Keratinocyte (primary cell): ENCODE measurements around the gene TUBGCP3. TPM values are rescaled to one million over a fixed set of nuclear protein-coding genes. Genes with fewer than 3 reads are reported as not detected.

Experiments used
- DNase-seq: peaks from one replicate; pipeline ENCODE4 v3.0.0-alpha.2; 2011; ENCODE audit warnings: low read depth, missing footprints, low spot score
- FAIRE-seq: peaks from 2 replicates; lab custom pipeline; 2011; peaks lifted over from hg19 to GRCh38; lab: Jason Lieb, UNC
- H2AFZ ChIP-seq: 2 replicates; pipeline ENCODE4 v1.6.0; 2012; ENCODE audit warnings: low read length, control low read depth, inconsistent platforms; ENCODE audit not compliant: control insufficient read depth
- H3K27ac ChIP-seq: 2 replicates; pipeline ENCODE4 v1.5.1; 2011; ENCODE audit warnings: low read length; ENCODE audit not compliant: control insufficient read depth, insufficient read depth
- H3K27me3 ChIP-seq: 3 replicates; pipeline ENCODE4 v1.6.0; 2011; ENCODE audit warnings: low read length; ENCODE audit not compliant: control insufficient read depth, insufficient read depth; ENCODE audit errors: extremely low read depth
- H3K36me3 ChIP-seq, 2 experiments: 2 replicates in 1 of 2; 3 replicates in 1 of 2; pipeline ENCODE4 v1.5.1; 2011; ENCODE audit warnings: low read length in 2 of 2, mild to moderate bottlenecking in 1 of 2; ENCODE audit not compliant: control insufficient read depth in 2 of 2, insufficient read depth in 2 of 2; ENCODE audit errors: extremely low read depth in 1 of 2
- H3K4me1 ChIP-seq: 3 replicates; pipeline ENCODE4 v1.5.1; 2011; ENCODE audit warnings: low read length; ENCODE audit not compliant: control insufficient read depth, insufficient read depth; ENCODE audit errors: extremely low read depth
- H3K4me2 ChIP-seq: 3 replicates; pipeline ENCODE4 v1.6.0; 2011; ENCODE audit warnings: low read depth, low read length; ENCODE audit not compliant: control insufficient read depth, insufficient read depth; ENCODE audit errors: extremely low read depth
- H3K4me3 ChIP-seq, 3 experiments: fragments of 200-600 bp in 1 of 3; sonication (generic) in 1 of 3; 2 replicates in 2 of 3; 3 replicates in 1 of 3; pipeline ENCODE4 v1.5.1; 2011 to 2016; ENCODE audit warnings: low read length in 3 of 3, mild to moderate bottlenecking in 3 of 3, control low read depth in 2 of 3, inconsistent platforms in 1 of 3, low read depth in 1 of 3, mixed read lengths in 1 of 3, mixed run types in 1 of 3, moderate library complexity in 1 of 3; ENCODE audit not compliant: control insufficient read depth in 2 of 3, insufficient read depth in 2 of 3; ENCODE audit errors: extremely low read depth in 1 of 3
- H3K79me2 ChIP-seq: 2 replicates; pipeline ENCODE4 v1.6.0; 2012; ENCODE audit warnings: low read length; ENCODE audit not compliant: control insufficient read depth, insufficient read depth
- H3K9ac ChIP-seq: 3 replicates; pipeline ENCODE4 v1.6.0; 2011; ENCODE audit warnings: low read length; ENCODE audit not compliant: control insufficient read depth, insufficient read depth; ENCODE audit errors: extremely low read depth
- H3K9me1 ChIP-seq: 3 replicates; pipeline ENCODE4 v1.6.0; 2011; ENCODE audit warnings: low read length; ENCODE audit not compliant: control insufficient read depth, insufficient read depth; ENCODE audit errors: extremely low read depth
- H3K9me3 ChIP-seq: 2 replicates; pipeline ENCODE4 v1.5.1; 2012; ENCODE audit warnings: low read depth, low read length; ENCODE audit not compliant: control insufficient read depth
- H4K20me1 ChIP-seq: 3 replicates; pipeline ENCODE4 v1.6.0; 2011; ENCODE audit warnings: low read length; ENCODE audit not compliant: control insufficient read depth, insufficient read depth; ENCODE audit errors: extremely low read depth
- EZH2 ChIP-seq: IDR thresholded peaks from one replicate; pipeline ENCODE4 v1.6.1; 2012; ENCODE audit warnings: inconsistent platforms, mild to moderate bottlenecking, low read length, moderate library complexity
- dilution Hi-C: fragments of 300-500 bp; cut with MboI; formaldehyde crosslinking; loops from one replicate; pipeline ENCODE4 v1.7.0; 2020; ENCODE audit warnings: low sequenced_read_pairs; ENCODE audit not compliant: extremely low pct_ligation_motif_present
- polyA plus RNA-seq, 5 experiments: library from polyadenylated mRNA; depleted of rRNA in 3 of 5; stranded (reverse) in 3 of 5; stranded (forward) in 1 of 5; unstranded in 1 of 5; fragments of >200 nt; gene quantifications; 1 replicate in 1 of 5; 2 replicates in 3 of 5; 3 replicates in 1 of 5; pipeline versions ENCODE4 v1.2.1 to v1.2.3, GENCODE V29; 2011 to 2012; ENCODE audit warnings: missing spikeins in 2 of 5, low read depth in 1 of 5, low replicate concordance in 1 of 5
- TF ChIP-seq, protein P1 (sequence below), 3 experiments: IDR thresholded peaks in 1 of 3; conservative IDR thresholded peaks in 1 of 3; optimal IDR thresholded peaks in 1 of 3; 2 replicates in 2 of 3; 3 replicates in 1 of 3; pipeline versions ENCODE3 to v1.5.1; 2011; ENCODE audit warnings: low read length in 3 of 3, mild to moderate bottlenecking in 3 of 3, moderate library complexity in 2 of 3, control low read depth in 1 of 3, inconsistent platforms in 1 of 3; ENCODE audit not compliant: insufficient read depth in 2 of 3; ENCODE audit errors: extremely low read depth in 1 of 3

The TUBGCP3 gene
- polyA plus RNA-seq, 1 donor (not counting 4 experiments of a cell fraction or from before 2014, with no cell fraction given), result 14.0 TPM

- dilution Hi-C loops, result no loop called here
- H2AFZ ChIP-seq, result no peak overlapping the region
- no peak overlapping the region for H3K4me3 ChIP-seq
- no peak for TF ChIP-seq EZH2
- TF ChIP-seq, protein P1, sequence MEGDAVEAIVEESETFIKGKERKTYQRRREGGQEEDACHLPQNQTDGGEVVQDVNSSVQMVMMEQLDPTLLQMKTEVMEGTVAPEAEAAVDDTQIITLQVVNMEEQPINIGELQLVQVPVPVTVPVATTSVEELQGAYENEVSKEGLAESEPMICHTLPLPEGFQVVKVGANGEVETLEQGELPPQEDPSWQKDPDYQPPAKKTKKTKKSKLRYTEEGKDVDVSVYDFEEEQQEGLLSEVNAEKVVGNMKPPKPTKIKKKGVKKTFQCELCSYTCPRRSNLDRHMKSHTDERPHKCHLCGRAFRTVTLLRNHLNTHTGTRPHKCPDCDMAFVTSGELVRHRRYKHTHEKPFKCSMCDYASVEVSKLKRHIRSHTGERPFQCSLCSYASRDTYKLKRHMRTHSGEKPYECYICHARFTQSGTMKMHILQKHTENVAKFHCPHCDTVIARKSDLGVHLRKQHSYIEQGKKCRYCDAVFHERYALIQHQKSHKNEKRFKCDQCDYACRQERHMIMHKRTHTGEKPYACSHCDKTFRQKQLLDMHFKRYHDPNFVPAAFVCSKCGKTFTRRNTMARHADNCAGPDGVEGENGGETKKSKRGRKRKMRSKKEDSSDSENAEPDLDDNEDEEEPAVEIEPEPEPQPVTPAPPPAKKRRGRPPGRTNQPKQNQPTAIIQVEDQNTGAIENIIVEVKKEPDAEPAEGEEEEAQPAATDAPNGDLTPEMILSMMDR (optimal IDR thresholded peaks at IDR 0.05 in 1 of 3, IDR thresholded peaks at IDR 0.05 in 1 of 3, conservative IDR thresholded peaks at IDR 0.05 in 1 of 3; ENCODE audit: extremely low read depth in 1 of 3, insufficient read depth in 2 of 3, low read length in 3 of 3), result no peak
- H4K20me1 ChIP-seq, result no peaks in the 10 kb centered on the region
- no peak for FAIRE-seq
- no peak for DNase-seq
- no peak overlapping the region for H3K9ac ChIP-seq
- no peaks in the 10 kb centered on the region for H3K27me3 ChIP-seq
- H3K27ac ChIP-seq, result no peak overlapping the region
- H3K79me2 ChIP-seq, result no peaks in the 10 kb centered on the region
- no peaks in the 10 kb centered on the region for H3K4me1 ChIP-seq
- H3K9me1 ChIP-seq, result no peaks in the 10 kb centered on the region
- H3K9me3 ChIP-seq, result no peaks in the 10 kb centered on the region
- H3K36me3 ChIP-seq, result no peaks in the 10 kb centered on the region
- H3K4me2 ChIP-seq, result no peak overlapping the region
Measured at GRCh38 chr13:112456138-112457056, 131.6 kb downstream of the TUBGCP3 start.

GRCh38 chr13:112455476-112456059 lies 132.4 kb downstream of the TUBGCP3 start:
- FAIRE-seq (no peak), DNase-seq (no peak)
- H3K79me2 ChIP-seq, result no peaks in the 10 kb centered on the region
- no peak overlapping the region for H3K4me2 ChIP-seq
- no peak for TF ChIP-seq EZH2
- TF ChIP-seq, protein P1 (optimal IDR thresholded peaks at IDR 0.05 in 1 of 3, IDR thresholded peaks at IDR 0.05 in 1 of 3, conservative IDR thresholded peaks at IDR 0.05 in 1 of 3; ENCODE audit: extremely low read depth in 1 of 3, insufficient read depth in 2 of 3, low read length in 3 of 3), result no peak
- no peaks in the 10 kb centered on the region for H3K9me1 ChIP-seq
- no peak overlapping the region for H3K27ac ChIP-seq
- H3K4me1 ChIP-seq, result no peaks in the 10 kb centered on the region
- dilution Hi-C loops, result no loop called here
- H3K9ac ChIP-seq, result no peak overlapping the region
- H2AFZ ChIP-seq, result no peak overlapping the region
- no peaks in the 10 kb centered on the region for H4K20me1 ChIP-seq
- peaks cover 2% of the 10 kb centered on the region for H3K27me3 ChIP-seq
- no peaks in the 10 kb centered on the region for H3K9me3 ChIP-seq
- H3K36me3 ChIP-seq, result no peaks in the 10 kb centered on the region
- H3K4me3 ChIP-seq, result no peak overlapping the region
